ENCODE data around the gene CYB5A.

The CYB5A gene

DNA sequence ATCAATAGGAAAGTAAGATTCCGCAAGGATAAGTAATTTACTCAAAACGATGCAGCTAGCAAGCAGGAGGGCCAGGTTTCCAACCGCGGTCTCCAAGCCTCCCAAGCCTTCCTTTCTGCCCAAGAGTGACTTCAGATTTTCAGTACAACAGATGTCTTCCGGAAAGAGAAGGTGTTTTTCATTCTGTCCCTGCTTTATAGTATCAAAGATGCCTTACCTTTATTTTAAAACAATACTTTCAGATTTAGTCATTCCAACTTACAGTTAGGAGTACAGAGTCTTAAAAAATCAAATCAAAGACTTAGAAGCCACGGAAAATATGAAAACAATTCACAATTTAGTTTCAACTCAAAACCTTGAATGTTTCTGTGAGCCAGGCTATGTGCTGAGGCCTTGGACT, 43.6 kb downstream of the CYB5A start:
- no peak for DNase-seq (ENCODE audit: low spot score)

DNA sequence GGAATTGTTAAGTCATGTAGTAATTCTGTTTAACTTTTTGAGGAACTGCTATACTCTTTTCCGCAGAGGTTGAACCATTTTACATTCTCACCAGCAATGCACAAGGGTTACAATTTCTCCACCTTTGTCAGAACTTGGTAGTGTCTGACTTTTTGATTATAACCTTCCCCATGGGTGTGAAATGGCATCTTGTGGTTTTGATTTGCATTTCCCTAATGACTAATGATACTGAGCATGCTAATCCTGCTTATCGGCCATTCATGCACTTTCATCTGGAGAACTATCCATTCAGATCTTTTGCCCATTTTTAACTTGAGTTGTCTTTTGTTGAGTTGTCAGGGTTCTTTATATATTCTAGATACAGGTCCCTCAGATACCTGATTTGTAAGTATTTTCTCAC, 47.2 kb downstream of the CYB5A start:
- DNase-seq (ENCODE audit: low spot score) = no peak

DNA sequence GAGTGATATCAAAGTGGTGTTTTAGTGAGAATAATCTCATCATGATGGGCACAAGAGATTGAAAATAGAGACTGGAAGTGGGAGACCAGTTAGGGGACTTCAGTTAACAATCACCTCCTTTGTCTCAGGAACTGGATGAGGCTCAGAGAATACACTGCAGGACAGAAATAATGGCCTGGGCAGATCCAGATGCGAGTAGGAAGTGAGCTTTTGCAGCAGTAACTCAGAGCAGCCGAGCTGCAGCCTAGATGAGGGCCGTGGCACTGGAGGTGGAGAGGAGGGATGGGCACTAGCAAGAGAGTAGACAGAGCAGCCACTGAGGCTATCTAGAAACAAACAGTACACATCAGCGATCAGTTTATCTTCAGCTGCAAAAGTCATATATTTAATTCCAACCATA, 48.6 kb downstream of the CYB5A start:
- no peak for DNase-seq (ENCODE audit: low spot score)

DNA sequence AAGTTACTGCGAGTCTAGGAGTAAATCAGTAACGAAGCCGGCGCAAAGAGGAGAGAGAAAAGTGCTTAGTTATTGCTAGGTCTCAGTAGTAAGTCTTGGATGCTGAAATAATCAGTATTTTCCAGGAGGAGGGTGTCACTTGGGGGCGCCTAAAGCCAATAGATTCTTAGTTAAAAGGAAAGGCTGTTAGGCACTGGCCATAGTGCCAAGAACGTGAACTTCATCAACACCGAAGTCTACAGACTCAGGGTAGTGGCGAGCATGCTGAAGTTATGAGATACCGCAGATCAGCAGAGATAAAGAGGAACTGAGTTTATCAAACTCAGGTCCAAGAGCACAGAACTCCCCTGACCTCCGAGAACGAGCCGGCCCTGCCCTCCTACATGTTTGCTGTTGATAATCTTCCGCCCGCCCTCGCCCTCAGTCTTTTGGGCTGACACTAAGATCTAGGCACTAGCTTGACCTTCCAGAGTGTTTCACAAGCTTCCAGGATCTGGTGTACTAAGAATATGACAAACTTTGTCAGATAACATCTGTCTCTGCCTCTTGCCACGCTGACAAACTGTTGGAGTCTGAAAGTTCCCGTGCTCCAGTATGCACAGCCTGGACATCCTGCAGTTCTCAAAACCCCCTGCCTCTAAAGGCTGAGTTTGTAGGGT, 49.2 kb downstream of the CYB5A start:
- DNase-seq (ENCODE audit: low spot score) = peak; percentile 87

DNA sequence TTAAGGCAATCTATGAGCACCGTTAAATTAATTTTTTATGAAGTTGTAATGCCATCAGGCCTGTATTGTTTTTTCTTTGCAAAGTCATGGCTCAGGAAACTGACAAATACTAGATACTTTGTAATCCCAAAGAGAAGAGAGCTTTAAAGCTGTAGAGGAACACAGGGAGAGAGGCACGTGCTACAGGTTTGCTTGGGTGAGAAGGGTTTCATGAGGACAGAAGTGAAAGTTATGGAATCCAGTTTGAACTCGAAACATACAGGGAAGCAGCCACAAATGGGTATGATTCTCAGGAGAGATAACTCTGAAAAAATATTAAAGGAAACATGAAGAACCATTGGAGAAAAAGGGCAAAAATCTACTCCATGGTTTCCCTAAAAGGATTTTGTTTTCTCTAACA, 49.8 kb downstream of the CYB5A start:
- DNase-seq (ENCODE audit: low spot score) = no peak

DNA sequence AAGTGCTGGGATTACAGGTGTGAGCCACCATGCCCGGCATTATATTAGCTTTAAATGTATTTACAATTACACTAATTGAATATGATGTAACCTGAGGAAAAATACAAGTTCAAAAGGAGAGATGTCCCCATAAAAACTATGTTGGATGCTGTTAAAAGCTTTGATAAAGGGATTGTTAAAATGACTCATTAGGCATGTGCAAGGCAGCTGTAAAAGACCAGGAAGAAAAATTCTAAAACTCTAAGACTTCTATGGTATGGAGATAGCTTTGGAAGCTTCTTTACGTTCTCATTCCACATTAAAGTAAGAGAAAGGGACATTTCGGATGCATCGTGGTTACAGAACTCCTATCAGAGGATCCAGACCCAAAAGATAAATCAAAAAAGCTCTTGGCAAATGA, 50.3 kb downstream of the CYB5A start:
- no peak for DNase-seq (ENCODE audit: low spot score)

DNA sequence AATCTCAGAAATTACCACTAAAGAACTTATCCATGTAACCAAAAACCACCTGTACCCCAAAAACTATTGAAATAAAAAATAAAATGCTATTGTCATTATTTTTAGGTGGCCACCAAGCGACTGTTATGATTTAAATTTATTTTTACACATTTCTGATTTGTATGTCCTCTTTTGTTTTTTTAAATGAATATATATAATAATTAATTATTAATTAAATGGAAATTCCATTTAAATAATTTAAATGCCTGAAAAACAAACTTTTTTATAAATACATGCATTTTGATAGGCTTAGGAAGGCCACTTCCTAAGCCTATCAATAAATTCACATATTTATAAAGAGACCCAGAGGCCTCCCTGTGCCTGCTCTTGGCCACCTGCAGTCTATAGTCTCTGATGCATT, 52.2 kb downstream of the CYB5A start:
- DNase-seq (ENCODE audit: low spot score) = no peak

DNA sequence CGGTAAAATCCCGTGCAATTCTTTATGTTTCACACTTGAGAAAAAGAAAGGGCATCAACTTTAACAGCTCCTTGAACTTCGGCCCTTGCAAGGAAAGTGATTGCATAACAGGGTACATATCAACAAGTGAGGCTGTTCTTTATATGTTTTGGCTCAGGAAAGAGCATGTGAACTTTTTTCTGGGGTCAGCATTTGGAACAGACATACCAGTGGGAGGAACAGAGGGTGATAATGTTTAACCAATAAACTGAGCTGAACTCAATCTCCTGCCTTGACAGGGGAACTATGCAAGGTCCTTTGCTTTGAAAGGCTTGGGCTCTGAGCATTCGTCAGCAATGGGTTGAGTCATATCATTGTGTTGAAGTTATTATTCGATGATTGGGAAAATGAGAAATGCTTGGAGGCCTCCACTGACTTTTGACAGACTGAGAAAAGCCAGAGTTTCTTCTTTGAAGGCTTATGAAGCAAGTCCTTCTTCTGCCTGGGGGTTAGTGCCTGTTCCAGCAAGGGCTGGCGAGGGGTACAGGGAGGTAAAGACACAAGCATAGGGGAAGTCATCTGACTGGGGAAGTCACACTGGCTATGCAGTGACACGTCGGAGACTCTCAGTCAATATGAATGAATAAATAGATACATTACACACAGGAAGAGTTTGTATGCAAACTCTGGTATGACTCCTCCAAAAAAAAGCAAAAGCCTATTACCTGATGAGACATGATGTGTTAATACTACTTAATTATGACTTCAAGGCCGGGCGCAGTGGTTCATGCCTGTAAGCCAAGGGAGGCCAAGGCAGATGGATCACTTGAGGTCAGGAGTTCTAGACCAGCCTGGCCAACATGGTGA, 57.2 kb downstream of the CYB5A start:
- no peak for DNase-seq (ENCODE audit: low spot score)

DNA sequence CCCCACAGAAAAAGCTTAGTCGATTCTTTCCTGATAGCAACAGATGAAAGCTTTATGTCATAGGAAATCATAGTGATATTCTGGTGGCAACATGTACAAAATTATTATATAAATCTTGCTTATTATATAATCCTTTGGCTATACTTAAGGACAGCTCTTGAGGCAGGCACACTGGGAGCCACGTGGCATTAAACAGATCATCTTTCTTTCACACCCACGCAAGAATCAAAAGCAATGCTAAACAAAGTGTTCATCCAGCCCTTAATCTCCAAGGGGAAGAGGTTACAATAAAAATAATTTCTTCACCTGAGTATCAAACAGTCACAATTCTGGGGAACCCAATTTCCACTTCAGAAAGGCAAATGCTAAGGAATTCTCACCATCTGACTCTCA, 57.8 kb downstream of the CYB5A start:
- no peak for DNase-seq (ENCODE audit: low spot score)

DNA sequence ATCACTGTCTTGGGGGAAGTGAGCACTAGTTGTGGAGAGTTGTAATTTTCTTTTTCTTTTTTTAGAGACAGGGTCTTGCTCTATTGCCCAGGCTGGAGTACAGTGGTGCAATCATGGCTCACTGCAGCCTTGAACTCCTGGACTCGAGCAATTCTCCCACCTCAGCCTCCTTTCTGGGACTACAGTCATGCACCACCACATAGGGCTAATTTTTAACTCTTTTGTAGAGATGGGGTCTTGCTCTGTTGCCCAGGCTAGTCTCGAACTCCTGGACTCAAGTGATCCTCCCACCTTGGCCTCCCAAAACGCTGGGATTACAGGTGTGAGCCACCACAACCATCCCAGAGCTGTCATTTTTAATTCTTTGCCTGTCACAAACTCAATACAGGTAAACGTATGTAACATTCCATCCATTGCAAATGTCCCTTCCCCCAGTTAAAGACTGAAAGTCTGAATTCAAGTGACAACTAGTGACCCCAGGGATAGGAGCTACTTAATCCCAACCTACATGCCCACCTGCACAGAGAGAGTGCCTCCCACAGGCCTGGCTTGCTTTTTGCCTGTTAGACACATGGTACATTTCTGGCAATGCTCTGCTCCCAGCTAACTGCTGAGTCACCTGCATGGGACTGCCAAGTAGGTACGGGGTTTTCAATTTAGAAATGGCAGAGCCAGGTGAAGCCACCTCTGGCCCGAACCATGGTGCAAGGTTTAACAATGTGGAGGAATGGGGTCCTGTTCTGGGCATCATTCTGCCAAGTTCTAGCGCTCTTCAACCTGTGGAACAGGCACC, 60.6 kb downstream of the CYB5A start:
- DNase-seq (ENCODE audit: low spot score) = no peak

DNA sequence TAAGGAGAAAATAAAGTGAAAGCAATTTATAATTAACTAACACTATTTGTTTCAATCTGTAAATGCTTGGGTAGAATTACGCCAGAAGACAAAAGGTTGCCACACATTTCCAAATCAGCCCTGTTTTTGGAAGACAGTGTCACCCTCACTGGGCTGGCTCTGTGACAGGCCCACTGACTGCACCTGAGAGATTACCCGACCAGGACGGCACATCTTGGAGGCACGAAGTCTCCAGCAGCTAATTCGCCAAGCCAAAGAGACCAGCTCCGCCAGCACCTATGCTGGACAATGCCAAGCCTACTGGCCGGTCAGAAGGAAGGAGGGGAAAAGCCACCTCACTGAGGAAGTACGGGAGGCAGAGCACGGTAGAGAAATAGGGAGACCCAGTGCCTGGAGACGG, 61.9 kb downstream of the CYB5A start:
- DNase-seq (ENCODE audit: low spot score) = no peak

DNA sequence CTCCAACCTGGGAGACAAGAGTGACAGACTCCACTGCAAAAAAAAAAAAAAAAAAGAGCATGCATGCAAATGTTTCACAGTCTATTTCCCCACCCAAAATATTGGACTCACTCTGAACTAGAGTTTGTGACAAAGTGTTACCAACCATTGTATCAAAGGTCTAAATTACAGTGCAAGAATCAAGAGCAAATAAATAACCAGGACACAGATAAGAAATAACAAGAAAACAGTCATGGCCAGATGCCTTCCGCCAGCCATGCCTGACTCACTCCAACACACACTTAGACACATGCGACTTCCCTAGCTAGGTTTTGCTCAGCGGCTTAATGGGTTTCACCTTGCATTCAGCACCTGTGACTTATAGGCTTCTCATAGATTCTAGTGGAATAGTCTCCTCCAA, 62.8 kb downstream of the CYB5A start:
- DNase-seq (ENCODE audit: low spot score) = no peak

DNA sequence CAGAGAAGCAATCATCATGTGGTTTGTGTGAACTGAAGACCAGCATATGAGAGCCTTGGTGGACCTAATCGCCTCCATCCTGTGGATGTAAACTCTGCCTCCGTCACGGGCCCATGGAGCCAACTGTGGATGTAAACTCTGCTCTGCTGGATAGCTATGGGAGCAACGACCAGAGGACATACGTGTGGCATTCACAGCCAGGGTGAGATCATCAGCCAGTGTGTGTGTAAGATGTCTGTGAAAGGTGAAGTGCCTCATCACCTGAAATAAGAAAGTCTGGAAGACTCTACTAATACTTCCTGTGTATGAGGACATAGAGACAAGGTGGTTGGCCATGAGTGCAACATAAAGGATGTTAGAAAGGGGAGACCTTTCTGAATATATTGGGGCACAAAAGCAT, 63.5 kb downstream of the CYB5A start:
- DNase-seq (ENCODE audit: low spot score) = no peak

DNA sequence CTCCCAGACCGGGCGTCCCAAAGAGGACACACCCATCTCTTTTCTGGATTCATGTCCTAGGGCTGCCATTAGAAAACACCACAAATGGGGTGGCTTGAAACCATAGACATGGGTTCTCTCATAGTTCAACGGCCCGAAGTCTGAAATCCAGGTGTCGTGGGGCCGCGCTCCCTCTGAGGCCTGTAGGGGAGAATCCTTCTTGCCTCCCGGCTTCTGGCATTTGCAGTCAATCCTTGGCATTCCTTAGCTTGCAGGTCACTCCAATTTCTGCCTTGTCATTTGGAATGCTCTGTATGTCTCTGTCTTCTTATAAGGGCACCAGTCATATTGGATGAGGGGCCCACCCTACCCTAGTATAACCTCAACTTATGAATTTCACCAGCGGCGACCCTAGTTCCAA, 65.1 kb downstream of the CYB5A start:
- DNase-seq (ENCODE audit: low spot score) = no peak

DNA sequence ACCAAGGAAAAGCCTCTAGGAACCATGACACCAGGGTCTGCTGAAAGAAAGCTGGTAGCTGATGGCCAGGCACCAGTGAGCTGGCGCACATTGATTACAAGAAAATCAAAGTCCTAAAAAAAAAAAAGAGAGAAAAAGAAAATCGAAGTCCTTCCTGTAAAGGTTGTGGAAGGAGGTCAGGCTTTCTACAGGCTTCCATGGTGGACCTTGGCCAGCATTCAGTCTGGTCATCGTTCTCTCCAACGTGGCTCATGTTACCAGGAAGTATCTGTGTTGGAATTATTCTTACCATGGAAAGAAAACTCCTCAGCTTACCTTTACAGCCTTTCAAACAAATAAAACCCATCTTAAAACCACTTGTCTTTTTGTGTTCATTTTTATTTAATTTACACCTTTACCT, 65.6 kb downstream of the CYB5A start:
- DNase-seq (ENCODE audit: low spot score) = no peak

DNA sequence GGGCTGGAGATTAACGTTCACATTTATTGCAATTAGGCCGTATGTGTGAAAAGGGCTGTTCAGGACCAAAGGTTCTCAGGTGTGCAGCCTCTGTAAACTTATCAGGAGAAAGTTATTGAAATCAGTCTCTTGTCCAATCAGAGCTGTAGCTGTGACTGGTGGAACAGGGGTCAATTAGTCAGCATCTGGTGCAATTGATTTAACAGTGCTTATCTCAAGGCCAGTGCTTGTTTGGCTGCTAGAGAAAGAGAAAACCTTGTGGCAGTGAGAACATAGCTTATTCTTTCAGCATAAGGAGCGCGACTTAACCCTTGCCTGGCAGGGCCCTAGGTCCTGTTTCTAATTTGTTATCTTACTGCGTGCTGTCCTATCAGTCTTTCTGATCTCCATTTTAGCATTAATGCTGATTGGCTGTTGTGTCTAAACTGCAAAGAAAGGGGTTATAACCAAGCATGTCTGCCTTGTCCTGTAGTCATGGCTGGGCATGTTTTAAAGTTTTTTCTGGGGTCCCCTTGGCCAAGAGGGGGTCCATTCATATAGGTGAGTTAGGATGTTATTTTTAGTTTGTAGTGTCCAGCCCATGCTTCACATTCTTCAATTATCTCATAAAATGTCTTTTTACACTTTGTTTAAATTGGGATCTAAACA, 66.4 kb downstream of the CYB5A start:
- DNase-seq (ENCODE audit: low spot score) = no peak

DNA sequence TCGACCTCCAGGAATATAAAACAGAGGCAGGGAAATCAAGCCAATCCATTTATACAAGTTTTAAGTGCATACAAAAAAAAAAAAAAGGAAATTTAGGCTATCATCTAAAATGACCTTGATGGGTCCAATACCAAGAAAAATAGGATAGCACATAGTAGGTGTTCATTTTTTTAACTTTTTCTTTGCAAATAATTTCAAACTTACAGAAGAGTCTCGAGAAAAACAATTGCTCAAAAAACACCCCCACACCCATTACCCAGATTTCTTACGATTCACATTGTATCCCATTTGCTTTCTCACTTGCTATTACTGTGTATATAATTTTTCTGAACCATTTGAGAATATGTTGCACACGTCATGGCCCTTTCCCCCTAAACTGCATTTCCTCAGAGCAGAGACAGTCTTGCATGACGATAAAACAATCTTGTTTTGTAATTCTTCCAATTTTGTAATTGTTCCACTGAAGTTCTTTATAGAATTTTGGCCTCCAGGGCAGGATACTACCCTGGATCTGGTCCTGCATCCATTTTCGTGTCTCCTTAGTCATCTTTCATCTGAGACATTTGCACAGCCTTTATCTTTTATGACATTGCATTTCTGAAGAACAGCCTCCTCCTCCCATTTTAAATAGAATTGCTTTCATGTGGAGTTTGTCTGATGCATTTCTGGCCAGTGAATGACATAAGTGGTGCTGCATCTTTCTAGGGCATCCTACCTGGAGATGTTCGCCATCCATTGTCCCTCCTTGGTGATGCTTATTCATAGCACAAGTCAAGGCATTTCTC, 68.9 kb downstream of the CYB5A start:
- no peak for DNase-seq (ENCODE audit: low spot score)

DNA sequence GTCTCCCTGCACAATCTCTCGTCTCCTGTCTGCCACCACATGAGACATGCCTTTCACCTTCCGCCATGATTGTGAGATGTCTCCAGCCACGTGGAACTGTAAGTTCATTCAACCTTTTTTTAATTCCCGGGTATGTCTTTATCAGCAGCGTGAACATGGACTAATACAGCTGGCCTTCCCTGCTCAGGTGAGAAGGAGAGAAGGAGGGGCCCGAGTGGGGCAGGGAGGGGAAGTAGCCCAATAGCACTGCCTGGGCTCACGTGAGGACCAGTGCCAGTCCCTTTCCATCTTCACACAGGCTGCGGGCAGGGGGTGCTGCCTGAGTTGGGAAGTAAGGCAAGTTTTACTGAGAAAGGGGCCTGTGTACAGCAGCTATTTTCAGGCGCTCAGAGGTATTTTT, 70.7 kb downstream of the CYB5A start:
- no peak for DNase-seq (ENCODE audit: low spot score)

DNA sequence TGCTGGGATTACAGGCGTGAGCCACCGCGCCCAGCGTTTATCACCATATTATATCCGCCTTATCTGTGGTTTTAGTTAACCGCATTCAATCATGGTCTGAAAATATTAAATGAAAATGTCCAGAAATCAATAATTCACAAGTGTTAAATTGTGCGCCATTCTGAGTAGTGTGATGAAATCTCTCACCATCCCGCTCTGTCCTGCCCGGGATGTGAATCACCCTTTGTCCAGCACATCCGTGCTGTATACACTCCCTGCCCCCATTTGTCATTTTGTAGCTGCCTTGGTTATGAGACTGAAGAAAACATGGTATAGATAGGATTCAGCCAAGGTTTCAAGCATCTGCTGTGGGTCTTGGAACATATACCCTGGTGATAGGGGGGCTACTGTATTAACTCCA, 72.7 kb downstream of the CYB5A start:
- no peak for DNase-seq (ENCODE audit: low spot score)

DNA sequence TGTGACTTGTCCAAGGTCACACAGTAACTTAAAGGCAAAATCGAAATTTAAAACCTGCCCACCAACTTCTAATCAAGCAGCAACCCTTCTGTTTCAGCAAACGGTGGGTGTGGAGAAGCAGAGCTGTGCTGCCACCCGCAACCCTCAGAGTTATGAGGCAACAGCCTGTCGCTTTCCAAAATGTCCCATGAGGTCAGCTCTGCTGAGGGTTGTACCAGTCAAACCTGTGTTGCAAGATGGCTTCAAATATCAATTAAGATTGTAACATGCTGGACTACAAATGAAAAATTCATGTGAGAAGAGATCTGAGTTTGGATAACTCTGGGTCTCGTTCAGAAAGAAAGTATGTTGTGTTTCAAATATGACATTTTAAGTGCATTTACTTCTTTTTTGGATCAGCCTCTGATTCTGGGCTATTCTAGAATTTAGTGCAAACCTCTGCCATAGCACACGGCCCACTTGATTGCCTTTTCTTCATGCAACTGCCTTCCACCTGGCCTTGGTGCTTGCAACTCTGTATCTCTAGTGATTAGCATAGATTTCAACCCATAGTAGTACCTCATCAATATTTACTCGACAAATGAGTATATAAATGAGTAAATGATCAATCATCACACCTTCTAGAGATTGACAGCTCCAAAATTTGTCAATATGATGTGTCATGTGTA, 74.2 kb downstream of the CYB5A start:
- no peak for DNase-seq (ENCODE audit: low spot score)

DNA sequence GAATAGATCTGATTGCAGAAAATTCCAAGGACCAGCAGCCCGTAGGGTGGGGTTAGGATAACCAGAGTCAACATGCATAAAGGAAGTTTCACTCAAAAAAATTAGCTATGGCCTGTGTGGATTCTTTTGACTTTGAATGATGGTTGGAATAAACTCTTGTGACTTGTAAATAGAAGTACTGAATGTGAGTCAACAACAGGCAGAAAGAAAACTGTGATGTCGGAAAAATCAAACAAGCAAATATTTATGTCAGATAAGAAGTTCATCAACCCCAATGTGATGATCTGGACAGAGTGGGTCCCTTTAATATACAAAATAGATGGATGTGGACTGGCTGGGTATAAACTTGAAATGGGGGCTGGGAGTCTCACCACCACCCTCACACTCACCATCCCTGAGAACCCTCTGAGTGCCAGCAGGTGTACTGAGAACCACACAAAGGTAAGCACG, 75.1 kb downstream of the CYB5A start:
- DNase-seq (ENCODE audit: low spot score) = no peak
